Heart left ventricle (tissue), 16 donors: ENCODE measurements around the gene ASCC3. TPM values are rescaled to one million over a fixed set of nuclear protein-coding genes. Genes with fewer than 3 reads are reported as not detected.

Experiments used
- ATAC-seq, 4 donors: fragments of 200-7000 bp; cut with Tn5 transposase; one replicate each; pipeline ENCODE4 v1.9.1; 2020 to 2022; ENCODE audit warnings: moderate library complexity in 4 of 4, mild to moderate bottlenecking in 3 of 4, moderate number of reproducible peaks in 1 of 4
- DNase-seq, 5 donors: peaks; one replicate each; pipeline ENCODE4 v3.0.0-alpha.2; 2020
- H3K27ac ChIP-seq, 12 donors: fragments of 200-600 bp; sonication (generic) in 4 of 12; one replicate each; pipeline versions ENCODE4 v1.5.0 to v1.8.0; 2016 to 2022; ENCODE audit warnings: mild to moderate bottlenecking in 2 of 12
- H3K27me3 ChIP-seq, 9 donors: fragments of 200-600 bp; sonication (generic) in 2 of 9; one replicate each; pipeline versions ENCODE4 v1.5.1 to v1.8.0; 2016 to 2022; ENCODE audit warnings: mild to moderate bottlenecking in 3 of 9
- H3K36me3 ChIP-seq, 9 donors: fragments of 200-600 bp; sonication (generic) in 2 of 9; one replicate each; pipeline versions ENCODE4 v1.5.0 to v1.8.0; 2018 to 2022; ENCODE audit warnings: mild to moderate bottlenecking in 2 of 9
- H3K4me1 ChIP-seq, 12 donors: fragments of 200-600 bp; sonication (generic) in 4 of 12; one replicate each; pipeline versions ENCODE4 v1.5.0 to v1.8.0; 2016 to 2022; ENCODE audit warnings: mild to moderate bottlenecking in 3 of 12
- H3K4me3 ChIP-seq, 12 donors: fragments of 200-600 bp; sonication (generic) in 4 of 12; one replicate each; pipeline versions ENCODE4 v1.5.0 to v1.8.0; 2017 to 2022; ENCODE audit warnings: mild to moderate bottlenecking in 9 of 12, moderate library complexity in 4 of 12
- H3K9me3 ChIP-seq, 12 donors: fragments of 200-600 bp; sonication (generic) in 4 of 12; one replicate each; pipeline versions ENCODE4 v1.5.0 to v1.8.0; 2016 to 2022; ENCODE audit warnings: mild to moderate bottlenecking in 1 of 12
- POLR2A ChIP-seq, 2 donors: fragments of 450-650 bp; IDR thresholded peaks; one replicate each; pipeline ENCODE4 v1.6.1; 2017; ENCODE audit warnings: antibody characterized with exemption in 2 of 2, mild to moderate bottlenecking in 2 of 2, moderate library complexity in 2 of 2
- WGBS, 4 donors: extraction: QIAGEN DNeasy Blood & Tissue Kit in 2 of 4; methylation state at CpG; one replicate each; pipeline versions ENCODE4 v1.1.5 to v1.1.7; 2013 to 2018; 5-methylcytosine and 5-hydroxymethylcytosine counted together
- intact Hi-C, 10 donors: fragments of 100-400 bp; cut with DNase I; formaldehyde crosslinking; loops; one replicate each; pipeline versions ENCODE4 v1.11.1 to v1.14.2; 2022
- polyA plus RNA-seq, 2 donors: library from polyadenylated mRNA; stranded (reverse); fragments of 200-250 nt; gene quantifications; one replicate each; pipeline ENCODE4 v1.2.3, GENCODE V29; 2013
- total RNA-seq, 9 donors: library from RNA; depleted of rRNA in 2 of 9; stranded (reverse); fragments of >200 nt in 2 of 9; fragmentation: NEBNext Ultra II Directional in 3 of 9; extraction: Animal tissue kit (Norgen Biotek cat#: 25700) in 3 of 9; gene quantifications; one replicate each; pipeline versions ENCODE4 v1.1.0 to v1.2.4, GENCODE V29; 2016 to 2023
- TF ChIP-seq, protein P1 (sequence below), 12 donors: fragments of 200-600 bp; sonication (generic) in 4 of 12; IDR thresholded peaks; one replicate each; pipeline versions ENCODE4 v1.5.0 to v1.8.0; 2018 to 2022; ENCODE audit warnings: antibody characterized with exemption in 12 of 12, mild to moderate bottlenecking in 5 of 12
- donor health status: ischemic (EF 13 %, LVEDD 7.1; RV severe dilation, severe dysfunction).
- donor health status: healthy with polysubstance abuse.
- donor health status: DM: no; HTN: yes; CAD: no.
- donor health status: DM: no; HTN: no; CAD: no.
- donor health status: ischemic (EF 25% LVEDD 6.9; RV normal size, moderate dysfunction).
- donor health status: ischemic (EF 25% LVEDD 5.7; RV mildly dilated, moderate dysfunction).
- donor health status: healthy.
- donor health status: DM: yes; HTN: yes; CAD: no.
- donor health status: ischemic (EF 35%, LVEDD 5.7; RV mildly dilated, moderate dysfunction).
- donor health status: nonischemic (EF 11% LVEDD 7.7; RV severe dilation, severe dysfunction).
- donor health status: DM: yes; HTN: yes; CAD: no.
- donor health status: PGD.
- donor health status: ischemic (EF 29% LVEDD 5.4; RV normal size, mild dysfunction).
- donor health status: nonischemic (EF 23%, LVEDD 6.1; RV moderate dilation, normal function).

Gene ASCC3
- total and polyA plus RNA-seq, 11 donors, result 3.4 to 29.2 (median 15.0) TPM

DNA sequence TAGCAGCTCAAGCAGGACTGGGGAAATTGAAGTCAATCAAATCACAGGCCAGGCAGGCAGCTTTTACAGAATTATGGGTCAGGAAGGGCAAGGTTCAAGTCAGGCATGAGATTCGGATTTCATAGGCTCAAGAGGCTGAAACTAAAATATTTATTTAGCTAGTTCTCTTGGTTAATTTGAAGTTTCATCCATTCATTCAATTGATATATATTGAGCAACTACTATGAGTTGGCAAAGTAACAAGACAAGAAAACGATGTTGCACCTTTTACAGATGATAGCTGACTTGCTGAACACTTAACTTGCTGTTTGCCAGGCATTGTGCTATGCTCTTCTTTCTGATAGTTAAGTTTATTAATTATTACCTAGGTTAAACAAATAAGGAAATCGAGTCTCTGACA is 20.5 kb upstream of the ASCC3 start:
- Histone ChIP-seq H3K4me3 (no peak overlapping the region), H3K36me3 (no peaks in the 10 kb centered on the region), H3K27ac (no peak overlapping the region), H3K9me3 (peaks cover 0 to 15% (median 0%) of the 10 kb centered on the region in 12 donors), H3K27me3 (no peaks in the 10 kb centered on the region), H3K4me1 (no peaks in the 10 kb centered on the region)
- 68 to 80% (median 74%) methylated on average over 3 of the region's 3 CpGs for WGBS, 4 donors
- intact Hi-C loops, result no loop called here
- TF ChIP-seq, protein P1, sequence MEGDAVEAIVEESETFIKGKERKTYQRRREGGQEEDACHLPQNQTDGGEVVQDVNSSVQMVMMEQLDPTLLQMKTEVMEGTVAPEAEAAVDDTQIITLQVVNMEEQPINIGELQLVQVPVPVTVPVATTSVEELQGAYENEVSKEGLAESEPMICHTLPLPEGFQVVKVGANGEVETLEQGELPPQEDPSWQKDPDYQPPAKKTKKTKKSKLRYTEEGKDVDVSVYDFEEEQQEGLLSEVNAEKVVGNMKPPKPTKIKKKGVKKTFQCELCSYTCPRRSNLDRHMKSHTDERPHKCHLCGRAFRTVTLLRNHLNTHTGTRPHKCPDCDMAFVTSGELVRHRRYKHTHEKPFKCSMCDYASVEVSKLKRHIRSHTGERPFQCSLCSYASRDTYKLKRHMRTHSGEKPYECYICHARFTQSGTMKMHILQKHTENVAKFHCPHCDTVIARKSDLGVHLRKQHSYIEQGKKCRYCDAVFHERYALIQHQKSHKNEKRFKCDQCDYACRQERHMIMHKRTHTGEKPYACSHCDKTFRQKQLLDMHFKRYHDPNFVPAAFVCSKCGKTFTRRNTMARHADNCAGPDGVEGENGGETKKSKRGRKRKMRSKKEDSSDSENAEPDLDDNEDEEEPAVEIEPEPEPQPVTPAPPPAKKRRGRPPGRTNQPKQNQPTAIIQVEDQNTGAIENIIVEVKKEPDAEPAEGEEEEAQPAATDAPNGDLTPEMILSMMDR (IDR thresholded peaks at IDR 0.05), result no peak
- no peak for TF ChIP-seq POLR2A (IDR thresholded peaks at IDR 0.05)
- no peak for DNase-seq
- no peak for ATAC-seq

DNA sequence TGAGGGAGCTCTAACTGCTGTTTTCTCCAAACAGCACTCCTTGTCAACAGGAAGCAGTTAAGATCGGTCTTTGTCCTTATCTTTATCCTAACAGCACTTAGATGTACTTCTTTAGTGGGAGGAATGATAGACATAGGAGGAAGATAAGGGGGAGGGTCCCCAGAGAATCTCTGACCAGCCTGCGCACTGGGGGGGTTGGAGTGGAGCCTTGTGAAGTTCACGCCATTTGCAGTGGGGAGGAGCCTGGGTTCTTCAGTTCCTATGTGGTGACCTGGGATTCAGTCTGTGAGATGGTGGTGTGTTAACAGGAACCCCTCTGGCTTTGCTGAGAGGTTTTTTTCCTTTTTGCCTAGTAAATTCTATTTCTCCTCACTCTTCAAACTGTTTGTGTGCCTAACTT is 18.1 kb upstream of the ASCC3 start:
- Histone ChIP-seq H3K4me3 (no peak overlapping the region), H3K27me3 (no peaks in the 10 kb centered on the region), H3K9me3 (peaks cover 0 to 15% (median 0%) of the 10 kb centered on the region in 12 donors), H3K4me1 (no peaks in the 10 kb centered on the region), H3K27ac (no peak overlapping the region), H3K36me3 (no peaks in the 10 kb centered on the region)
- 44 to 59% (median 52%) methylated on average over 3 of the region's 3 CpGs for WGBS, 4 donors
- ATAC-seq (no peak), DNase-seq (no peak)
- TF ChIP-seq, protein P1 (IDR thresholded peaks at IDR 0.05), result no peak
- TF ChIP-seq POLR2A (IDR thresholded peaks at IDR 0.05), result no peak
- intact Hi-C loops, result no loop called here

DNA sequence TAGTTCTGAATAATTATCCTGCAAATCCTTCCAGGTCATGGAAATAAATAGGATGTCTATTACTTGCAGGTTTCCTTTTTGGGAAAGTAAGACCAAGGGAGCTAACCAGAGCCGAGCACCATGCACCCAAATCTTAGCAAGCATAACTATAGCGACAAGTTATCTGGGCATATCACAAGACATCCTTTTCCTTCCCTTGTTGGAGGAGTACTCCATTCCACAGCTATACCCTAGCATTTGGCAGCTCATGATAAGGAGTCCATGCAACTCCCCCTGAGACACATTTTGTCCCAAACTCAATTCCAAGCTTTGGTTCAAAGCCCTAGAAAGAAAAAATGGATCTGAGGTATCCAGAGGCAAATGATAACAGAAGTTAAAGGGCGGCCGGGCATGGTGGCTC is 16.5 kb upstream of the ASCC3 start:
- H3K4me1 ChIP-seq, result no peaks in the 10 kb centered on the region

DNA sequence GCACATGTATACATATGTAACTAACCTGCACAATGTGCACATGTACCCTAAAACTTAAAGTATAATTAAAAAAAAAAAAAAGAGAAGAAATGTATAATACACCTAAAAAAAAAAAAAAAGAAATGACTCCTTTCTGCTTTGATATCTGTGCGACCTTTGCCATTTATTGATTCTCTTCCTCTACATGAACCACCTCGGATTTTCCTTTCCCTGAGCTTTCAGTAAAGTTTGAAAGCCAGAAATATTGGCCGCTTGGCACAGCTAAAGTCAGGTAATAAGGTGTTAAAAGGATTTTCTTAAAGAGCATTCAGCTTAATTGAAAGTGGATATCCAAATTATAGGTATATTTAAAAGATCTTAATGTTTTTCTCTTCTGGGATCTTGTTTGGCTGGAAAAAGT is 12.6 kb upstream of the ASCC3 start:
- no peaks in the 10 kb centered on the region for H3K36me3 ChIP-seq
- ATAC-seq (no peak), DNase-seq (no peak)
- peaks cover 0 to 14% (median 0%) of the 10 kb centered on the region in 12 donors for H3K9me3 ChIP-seq
- intact Hi-C loops, result no loop called here
- H3K4me3 ChIP-seq, result no peak overlapping the region
- WGBS, 4 donors, result 93 to 95% (median 94%) methylated on average over 3 of the region's 3 CpGs
- H3K27ac ChIP-seq, result no peak overlapping the region
- peaks cover 0 to 5% (median 0%) of the 10 kb centered on the region in 12 donors for H3K4me1 ChIP-seq
- TF ChIP-seq POLR2A (IDR thresholded peaks at IDR 0.05), result no peak
- TF ChIP-seq, protein P1 (IDR thresholded peaks at IDR 0.05), result no peak
- H3K27me3 ChIP-seq, result no peaks in the 10 kb centered on the region

More for the DNA sequence above, 16.5 kb upstream of the ASCC3 start:
- 87 to 89% (median 88%) methylated on average over 4 of the region's 4 CpGs for WGBS, 4 donors
- no peak for ATAC-seq
- Histone ChIP-seq H3K27ac (no peak overlapping the region), H3K36me3 (no peaks in the 10 kb centered on the region), H3K9me3 (peaks cover 0 to 15% (median 0%) of the 10 kb centered on the region in 12 donors), H3K4me3 (no peak overlapping the region), H3K27me3 (no peaks in the 10 kb centered on the region)
- intact Hi-C loops, result no loop called here
- no peak for DNase-seq
- no peak for TF ChIP-seq POLR2A (IDR thresholded peaks at IDR 0.05)
- TF ChIP-seq, protein P1 (IDR thresholded peaks at IDR 0.05), result no peak
